ENCODE data around the gene IL22RA1. TPM values are rescaled to one million over a fixed set of nuclear protein-coding genes. Genes with fewer than 3 reads are reported as not detected.

The IL22RA1 gene
- polyA plus RNA-seq, 1 donor from 2014 or later: not detected

- no peak overlapping the region for H3K27ac ChIP-seq (ENCODE audit: low read length)
- H3K36me3 ChIP-seq (ENCODE audit: insufficient read depth, low read length): no peaks in the 10 kb centered on the region
- no peaks in the 10 kb centered on the region for H3K9me3 ChIP-seq (ENCODE audit: low read length)
- TF ChIP-seq EZH2 (IDR thresholded peaks at IDR 0.05; ENCODE audit: borderline replicate concordance, insufficient read depth, low read length, poor library complexity, severe bottlenecking) (no peak), POLR2AphosphoS5 (IDR thresholded peaks at IDR 0.05) (no peak), MXI1 (conservative IDR thresholded peaks at IDR 0.05; ENCODE audit: poor library complexity, severe bottlenecking) (no peak), TAF1 (IDR thresholded peaks at IDR 0.05; ENCODE audit: low read depth) (no peak), CTCF (IDR thresholded peaks at IDR 0.05; ENCODE audit: poor library complexity, severe bottlenecking) (no peak), SMC3 (conservative IDR thresholded peaks at IDR 0.05; ENCODE audit: poor library complexity) (no peak), EP300 (conservative IDR thresholded peaks at IDR 0.05; ENCODE audit: poor library complexity, severe bottlenecking) (no peak), RAD21 (conservative IDR thresholded peaks at IDR 0.05) (no peak), REST (IDR thresholded peaks at IDR 0.05; ENCODE audit: borderline replicate concordance) (no peak)
- H3F3A ChIP-seq (ENCODE audit: insufficient read depth, low read length, poor library complexity, severe bottlenecking): no peaks in the 10 kb centered on the region
- no peaks in the 10 kb centered on the region for H3K79me2 ChIP-seq (replicated peaks; ENCODE audit: insufficient read depth, low read length)
- H3K27me3 ChIP-seq (ENCODE audit: insufficient read depth, low read depth, low read length): no peaks in the 10 kb centered on the region
- H3K4me2 ChIP-seq (ENCODE audit: low read length): no peak overlapping the region
- no peak overlapping the region for H2AFZ ChIP-seq (ENCODE audit: low read depth, low read length)
- H3K4me3 ChIP-seq (ENCODE audit: low read length): no peak overlapping the region
- H3K9me2 ChIP-seq (ENCODE audit: insufficient read depth, low read length): no peaks in the 10 kb centered on the region
- H3K9ac ChIP-seq (ENCODE audit: low read length): no peak overlapping the region
- no peaks in the 10 kb centered on the region for H4K20me1 ChIP-seq (ENCODE audit: insufficient read depth)
These were observed 15.1 kb upstream of the IL22RA1 start for GRCh38 chr1:24157918-24158481.

GRCh38 chr1:24156542-24157260 lies 13.8 kb upstream of the IL22RA1 start:
- H3K4me2 ChIP-seq (ENCODE audit: low read length): no peak overlapping the region
- TF ChIP-seq SMC3 (conservative IDR thresholded peaks at IDR 0.05; ENCODE audit: poor library complexity) (no peak), CTCF (IDR thresholded peaks at IDR 0.05; ENCODE audit: poor library complexity, severe bottlenecking) (no peak), EZH2 (IDR thresholded peaks at IDR 0.05; ENCODE audit: borderline replicate concordance, insufficient read depth, low read length, poor library complexity, severe bottlenecking) (no peak), EP300 (conservative IDR thresholded peaks at IDR 0.05; ENCODE audit: poor library complexity, severe bottlenecking) (no peak), MXI1 (conservative IDR thresholded peaks at IDR 0.05; ENCODE audit: poor library complexity, severe bottlenecking) (no peak), RAD21 (conservative IDR thresholded peaks at IDR 0.05) (no peak), POLR2AphosphoS5 (IDR thresholded peaks at IDR 0.05) (no peak), REST (IDR thresholded peaks at IDR 0.05; ENCODE audit: borderline replicate concordance) (no peak), TAF1 (IDR thresholded peaks at IDR 0.05; ENCODE audit: low read depth) (no peak)
- no peak overlapping the region for H3K27ac ChIP-seq (ENCODE audit: low read length)
- H3F3A ChIP-seq (ENCODE audit: insufficient read depth, low read length, poor library complexity, severe bottlenecking): no peaks in the 10 kb centered on the region
- H3K9me2 ChIP-seq (ENCODE audit: insufficient read depth, low read length): no peaks in the 10 kb centered on the region
- H3K36me3 ChIP-seq (ENCODE audit: insufficient read depth, low read length): no peaks in the 10 kb centered on the region
- no peaks in the 10 kb centered on the region for H3K9me3 ChIP-seq (ENCODE audit: low read length)
- no peak overlapping the region for H3K4me3 ChIP-seq (ENCODE audit: low read length)
- no peaks in the 10 kb centered on the region for H3K79me2 ChIP-seq (replicated peaks; ENCODE audit: insufficient read depth, low read length)
- H4K20me1 ChIP-seq (ENCODE audit: insufficient read depth): no peaks in the 10 kb centered on the region
- no peak overlapping the region for H2AFZ ChIP-seq (ENCODE audit: low read depth, low read length)
- no peak overlapping the region for H3K9ac ChIP-seq (ENCODE audit: low read length)
- H3K27me3 ChIP-seq (ENCODE audit: insufficient read depth, low read depth, low read length): no peaks in the 10 kb centered on the region
